NCI-H2107 (cell line): ENCODE measurements around the gene RTN1.

Source experiments
- DNase-seq: peaks from one replicate; lab custom pipeline; 2025; lab: John Stamatoyannopoulos, UW

RTN1 gene

GRCh38 chr14:59547310-59547709, 323.3 kb downstream of the RTN1 start:
- no peak for DNase-seq
